Stimulated activated CD4-positive, alpha-beta T cell treated with anti-CD3 and anti-CD28 coated beads, Interleukin-2, amount 100 ng/mL, for 48 hours (primary cell): ENCODE data around the gene RPS24.

ENCODE experiments used
- DNase-seq, 2 donors: peaks; one replicate each; pipeline ENCODE4 v3.0.0-alpha.2; 2020

RPS24 gene

GRCh38 chr10:78028438-78029268 is 5.0 kb upstream of the RPS24 start:
- DNase-seq = no peak

GRCh38 chr10:78029269-78030226 is 4.1 kb upstream of the RPS24 start, which contains the start of gene POLR3A:
TSS of gene POLR3A (minus strand) at chr10:78029515. CDS start at chr10:78029407, 108 bp downstream.
- DNase-seq = peak; percentile 89 to 90

- no peak for DNase-seq
Observed at GRCh38 chr10:78033387-78033636, 351 bp upstream of the RPS24 start.

- no peak for DNase-seq
Observed at GRCh38 chr10:78035025-78035424, 1.4 kb downstream of the RPS24 start.

GRCh38 chr10:78035437-78035836 is 1.8 kb downstream of the RPS24 start:
- no peak for DNase-seq

GRCh38 chr10:78035933-78036583 is 2.4 kb downstream of the RPS24 start:
- no peak for DNase-seq

GRCh38 chr10:78038105-78038504 is 4.4 kb downstream of the RPS24 start:
- DNase-seq = no peak

GRCh38 chr10:78038791-78039547 is 5.3 kb downstream of the RPS24 start:
- DNase-seq = no peak

- no peak for DNase-seq
Observed at GRCh38 chr10:78039743-78040142, 6.1 kb downstream of the RPS24 start.

- no peak for DNase-seq
Observed at GRCh38 chr10:78041170-78042057, 7.8 kb downstream of the RPS24 start.

- DNase-seq = no peak
Observed at GRCh38 chr10:78042058-78042751, 8.5 kb downstream of the RPS24 start.

- no peak for DNase-seq
Observed at GRCh38 chr10:78042752-78043104, 9.1 kb downstream of the RPS24 start.

- no peak for DNase-seq
Observed at GRCh38 chr10:78044179-78044578, 10.5 kb downstream of the RPS24 start.

GRCh38 chr10:78044699-78045098 is 11.0 kb downstream of the RPS24 start:
- no peak for DNase-seq

- no peak for DNase-seq
Observed at GRCh38 chr10:78045237-78045636, 11.6 kb downstream of the RPS24 start.

- DNase-seq = no peak
Observed at GRCh38 chr10:78045856-78046255, 12.2 kb downstream of the RPS24 start.

GRCh38 chr10:78046711-78047269 is 13.1 kb downstream of the RPS24 start:
- no peak for DNase-seq

GRCh38 chr10:78047314-78047891 is 13.7 kb downstream of the RPS24 start:
- peak; percentile 84 to 85 for DNase-seq

GRCh38 chr10:78049851-78050250 is 16.2 kb downstream of the RPS24 start:
- DNase-seq = no peak

GRCh38 chr10:78053211-78053868 is 19.7 kb downstream of the RPS24 start:
- no peak for DNase-seq
